ENCODE results near the gene ADGRV1.

The ADGRV1 gene

DNA sequence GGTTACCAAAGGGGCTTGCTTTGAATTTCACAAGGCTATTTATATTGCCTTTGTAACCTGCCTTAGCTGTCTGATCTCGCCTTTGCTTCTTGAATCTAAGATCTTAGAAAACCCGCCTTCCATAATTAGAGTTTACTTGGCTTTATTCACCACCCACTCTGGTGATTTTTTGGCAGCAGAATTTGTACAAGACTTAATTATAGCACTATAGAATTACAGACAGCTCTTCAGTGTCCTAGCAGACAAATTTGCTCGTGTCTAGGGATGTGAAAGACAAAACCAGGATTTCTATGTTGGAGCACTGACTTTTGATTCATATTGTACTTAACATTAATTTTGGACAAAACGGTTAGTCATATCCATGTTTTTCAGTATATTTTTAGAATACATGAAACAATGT, 306.6 kb downstream of the ADGRV1 start:
- in situ Hi-C loops (cut with HindIII; ENCODE audit: low sequenced_read_pairs), result loop anchor here (25.0 kb wide), 1 partner anchor 522 kb away; the partner anchor contains the start of gene ARRDC3
- no peak overlapping the region for H3K4me3 ChIP-seq (ENCODE audit: low read depth, low read length)
- TF ChIP-seq, protein P1, sequence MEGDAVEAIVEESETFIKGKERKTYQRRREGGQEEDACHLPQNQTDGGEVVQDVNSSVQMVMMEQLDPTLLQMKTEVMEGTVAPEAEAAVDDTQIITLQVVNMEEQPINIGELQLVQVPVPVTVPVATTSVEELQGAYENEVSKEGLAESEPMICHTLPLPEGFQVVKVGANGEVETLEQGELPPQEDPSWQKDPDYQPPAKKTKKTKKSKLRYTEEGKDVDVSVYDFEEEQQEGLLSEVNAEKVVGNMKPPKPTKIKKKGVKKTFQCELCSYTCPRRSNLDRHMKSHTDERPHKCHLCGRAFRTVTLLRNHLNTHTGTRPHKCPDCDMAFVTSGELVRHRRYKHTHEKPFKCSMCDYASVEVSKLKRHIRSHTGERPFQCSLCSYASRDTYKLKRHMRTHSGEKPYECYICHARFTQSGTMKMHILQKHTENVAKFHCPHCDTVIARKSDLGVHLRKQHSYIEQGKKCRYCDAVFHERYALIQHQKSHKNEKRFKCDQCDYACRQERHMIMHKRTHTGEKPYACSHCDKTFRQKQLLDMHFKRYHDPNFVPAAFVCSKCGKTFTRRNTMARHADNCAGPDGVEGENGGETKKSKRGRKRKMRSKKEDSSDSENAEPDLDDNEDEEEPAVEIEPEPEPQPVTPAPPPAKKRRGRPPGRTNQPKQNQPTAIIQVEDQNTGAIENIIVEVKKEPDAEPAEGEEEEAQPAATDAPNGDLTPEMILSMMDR (IDR thresholded peaks at IDR 0.05; ENCODE audit: low read depth, low read length, missing control alignments), result no peak
- no peak for DNase-seq (ENCODE audit: low read depth)

DNA sequence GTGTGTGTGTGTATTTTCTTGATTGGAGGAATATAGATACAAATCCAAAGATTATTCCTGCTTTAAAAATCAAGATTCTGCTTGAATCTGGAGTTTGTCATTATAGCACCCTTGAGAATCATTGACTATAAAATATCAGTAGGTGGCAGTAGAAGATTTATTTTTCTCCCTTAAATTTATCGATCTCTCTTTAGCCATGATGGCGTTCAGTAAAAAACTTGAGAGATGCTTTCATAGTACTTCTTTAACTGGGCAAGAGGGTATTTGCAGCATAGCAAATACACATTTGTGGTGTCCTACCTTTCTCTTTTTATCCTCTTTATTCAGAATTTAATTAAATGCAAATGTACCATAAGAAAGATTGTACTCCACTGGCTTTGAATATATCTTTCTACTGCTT, 307.7 kb downstream of the ADGRV1 start:
- in situ Hi-C loops (cut with HindIII; ENCODE audit: low sequenced_read_pairs), result loop anchor here (25.0 kb wide), 1 partner anchor 521 kb away; the partner anchor contains the start of gene ARRDC3
- DNase-seq (ENCODE audit: low read depth), result peak; percentile 18
- no peak overlapping the region for H3K4me3 ChIP-seq (ENCODE audit: low read depth, low read length)
- TF ChIP-seq, protein P1 (IDR thresholded peaks at IDR 0.05; ENCODE audit: low read depth, low read length, missing control alignments), result no peak

DNA sequence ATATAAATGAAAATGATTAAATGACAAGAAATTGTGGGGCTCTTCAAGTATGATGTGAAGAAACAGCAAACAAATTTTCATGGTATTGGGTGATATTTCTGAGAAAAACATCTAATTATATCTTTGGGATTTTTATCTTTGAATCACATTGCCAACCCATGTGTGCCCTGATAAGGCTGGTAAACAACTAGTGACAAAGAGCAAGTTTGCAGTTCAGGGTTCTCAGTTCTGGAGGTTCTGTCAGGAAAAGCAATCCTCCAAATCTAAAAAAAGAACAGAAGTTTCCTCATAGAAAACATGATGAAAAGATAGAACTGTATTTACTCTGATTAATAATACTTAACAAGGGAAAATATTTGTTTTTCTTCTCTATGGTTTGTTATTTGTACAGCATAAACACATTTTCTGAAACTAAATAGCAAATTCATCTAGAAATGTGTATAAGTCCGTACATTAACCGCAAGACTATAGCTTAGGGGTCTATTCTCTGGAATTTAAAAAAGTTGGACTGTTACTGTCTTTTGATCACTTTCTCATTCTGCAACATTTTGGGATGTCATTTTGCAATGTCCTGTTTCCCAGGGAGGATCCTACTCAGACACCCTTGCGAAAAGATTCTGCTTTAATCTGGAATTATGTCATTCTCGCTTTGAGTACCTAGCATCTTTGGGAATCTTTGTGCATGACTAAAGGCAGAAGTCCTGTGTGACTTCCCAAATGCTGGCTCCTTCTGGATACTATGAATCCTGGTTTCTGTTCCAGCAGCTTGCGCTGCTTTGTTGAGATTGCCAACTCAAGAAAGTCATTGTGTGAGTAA, 308.5 kb downstream of the ADGRV1 start:
- DNase-seq (ENCODE audit: low read depth), result no peak
- H3K4me3 ChIP-seq (ENCODE audit: low read depth, low read length), result no peak overlapping the region
- in situ Hi-C loops (cut with HindIII; ENCODE audit: low sequenced_read_pairs), result loop anchor here (25.0 kb wide), 1 partner anchor 520 kb away; the partner anchor contains the start of gene ARRDC3
- TF ChIP-seq, protein P1 (IDR thresholded peaks at IDR 0.05; ENCODE audit: low read depth, low read length, missing control alignments), result no peak

DNA sequence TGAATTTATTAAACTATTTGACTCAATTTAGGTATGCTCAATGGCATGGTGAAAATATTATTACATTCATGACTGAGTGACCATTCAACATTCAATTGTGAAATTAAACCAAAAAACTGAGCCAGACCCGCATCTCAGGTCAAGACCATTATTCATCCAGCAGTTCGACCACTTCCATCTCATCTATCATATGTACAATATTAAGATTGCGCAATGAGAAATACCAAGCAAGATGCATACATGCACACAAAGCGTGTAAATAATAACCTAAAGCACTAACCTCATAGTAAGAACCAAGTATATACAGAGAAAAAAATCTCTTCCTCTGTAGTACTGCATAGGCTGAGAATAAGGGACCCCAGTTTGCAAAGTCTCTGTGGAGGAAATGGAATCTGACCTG, 310.2 kb downstream of the ADGRV1 start:
- no peak overlapping the region for H3K4me3 ChIP-seq (ENCODE audit: low read depth, low read length)
- in situ Hi-C loops (cut with HindIII; ENCODE audit: low sequenced_read_pairs), result loop anchor here (25.0 kb wide), 1 partner anchor 519 kb away; the partner anchor contains the start of gene ARRDC3
- DNase-seq (ENCODE audit: low read depth), result no peak
- TF ChIP-seq, protein P1 (IDR thresholded peaks at IDR 0.05; ENCODE audit: low read depth, low read length, missing control alignments), result no peak

DNA sequence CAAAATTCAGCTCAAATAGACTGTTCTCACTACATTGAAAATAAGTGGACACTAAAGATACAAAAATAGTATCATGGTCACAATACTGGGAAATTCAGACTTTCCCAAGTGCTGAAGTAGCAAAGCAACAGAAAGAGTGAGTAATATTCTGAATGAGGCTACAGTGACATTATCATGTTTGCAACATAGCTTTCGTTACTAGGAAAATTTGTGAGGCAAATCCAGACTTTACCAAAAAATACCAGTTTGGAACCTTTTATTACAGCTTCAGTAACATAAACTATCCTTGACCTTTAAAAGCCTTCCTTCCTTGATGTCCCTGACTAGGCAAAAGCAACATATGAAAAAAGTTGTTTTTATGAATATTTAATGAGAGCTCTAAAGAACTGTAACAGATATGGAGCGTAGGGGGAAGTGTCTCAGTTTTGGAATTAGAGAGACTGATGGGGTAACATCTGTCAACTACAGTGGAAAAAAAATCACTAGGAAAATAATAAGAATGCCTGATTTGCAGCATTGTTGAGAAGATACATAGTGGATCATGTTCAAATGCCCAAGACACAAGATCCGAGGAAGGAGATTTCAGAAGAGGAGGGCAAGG, 312.9 kb downstream of the ADGRV1 start:
- no peak for DNase-seq (ENCODE audit: low read depth)
- TF ChIP-seq, protein P1 (IDR thresholded peaks at IDR 0.05; ENCODE audit: low read depth, low read length, missing control alignments), result no peak
- in situ Hi-C loops (cut with HindIII; ENCODE audit: low sequenced_read_pairs), result loop anchor here (25.0 kb wide), 1 partner anchor 516 kb away; the partner anchor contains the start of gene ARRDC3
- H3K4me3 ChIP-seq (ENCODE audit: low read depth, low read length), result no peak overlapping the region

DNA sequence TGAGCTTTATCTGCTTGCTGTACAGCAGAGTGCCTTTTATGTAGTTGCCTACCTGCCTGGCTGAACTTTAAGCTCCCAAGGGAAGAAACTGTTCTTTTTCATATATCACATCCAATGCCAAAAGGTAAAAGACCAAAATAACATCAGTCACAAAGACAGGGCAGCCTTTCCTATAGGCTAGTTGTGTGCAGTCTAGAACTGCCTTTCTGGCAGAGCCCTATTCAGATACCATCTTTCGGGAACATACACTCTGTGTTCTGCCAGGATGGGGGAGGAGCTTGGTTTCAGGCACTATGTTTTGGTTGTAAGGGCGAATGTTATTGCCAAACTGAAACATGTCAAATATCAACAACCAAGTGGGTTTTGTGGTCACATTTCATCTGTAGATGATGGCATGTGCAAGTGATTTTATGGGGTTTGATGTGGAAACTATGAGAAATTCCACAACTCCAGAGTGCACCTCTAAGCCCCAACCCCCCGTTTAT, 314.5 kb downstream of the ADGRV1 start:
- TF ChIP-seq, protein P1 (IDR thresholded peaks at IDR 0.05; ENCODE audit: low read depth, low read length, missing control alignments), result no peak
- DNase-seq (ENCODE audit: low read depth), result no peak
- no peak overlapping the region for H3K4me3 ChIP-seq (ENCODE audit: low read depth, low read length)
- in situ Hi-C loops (cut with HindIII; ENCODE audit: low sequenced_read_pairs), result loop anchor here (25.0 kb wide), 1 partner anchor 514 kb away; the partner anchor contains the start of gene ARRDC3

Data from astrocyte of the cerebellum (primary cell).